GM21825 (cell line): ENCODE results near the gene ART4.

Experiments used
- ATAC-seq: cut with Tn5 transposase; IDR thresholded peaks from one replicate; pipeline ENCODE4 v1.9.1; 2021; ENCODE audit warnings: mild to moderate bottlenecking, moderate library complexity; ENCODE audit not compliant: unreplicated experiment

Gene ART4

GRCh38 chr12:14843425-14843887 is at the start of gene ART4:
TSS of gene ART4 (minus strand) at chr12:14843526. CDS start at chr12:14843113, 413 bp downstream.
- no peak for ATAC-seq

GRCh38 chr12:14892726-14893505 is 49.6 kb upstream of the ART4 start:
- ATAC-seq: no peak

GRCh38 chr12:14890701-14891100 is 47.4 kb upstream of the ART4 start:
- no peak for ATAC-seq

- ATAC-seq: no peak
These were observed 42.9 kb upstream of the ART4 start for GRCh38 chr12:14886271-14886670.

GRCh38 chr12:14885718-14886221 is 42.4 kb upstream of the ART4 start, which contains the start of gene MGP:
TSS of gene MGP (minus strand) at chr12:14885854. CDS start at chr12:14885791, 63 bp downstream.
- no peak for ATAC-seq

GRCh38 chr12:14884458-14884878 is 41.1 kb upstream of the ART4 start:
- ATAC-seq: peak; percentile 98

- ATAC-seq: no peak
These were observed 40.4 kb upstream of the ART4 start for GRCh38 chr12:14883686-14884085.

GRCh38 chr12:14880890-14881453 is 37.6 kb upstream of the ART4 start:
- no peak for ATAC-seq

GRCh38 chr12:14879222-14879933 is 36.1 kb upstream of the ART4 start:
- no peak for ATAC-seq

- ATAC-seq: no peak
These were observed 35.2 kb upstream of the ART4 start for GRCh38 chr12:14878488-14878887.

GRCh38 chr12:14876833-14877232 is 33.5 kb upstream of the ART4 start:
- no peak for ATAC-seq

GRCh38 chr12:14874882-14875281 is 31.6 kb upstream of the ART4 start:
- no peak for ATAC-seq

- no peak for ATAC-seq
These were observed 30.3 kb upstream of the ART4 start for GRCh38 chr12:14873440-14874185.

- no peak for ATAC-seq
These were observed 28.6 kb upstream of the ART4 start for GRCh38 chr12:14871886-14872285.

- no peak for ATAC-seq
These were observed 27.9 kb upstream of the ART4 start for GRCh38 chr12:14871247-14871646.

- ATAC-seq: no peak
These were observed 25.7 kb upstream of the ART4 start for GRCh38 chr12:14868916-14869506.

- no peak for ATAC-seq
These were observed 17.2 kb upstream of the ART4 start for GRCh38 chr12:14860490-14860889.

- no peak for ATAC-seq
These were observed 15.2 kb upstream of the ART4 start for GRCh38 chr12:14858513-14858912.

GRCh38 chr12:14854586-14855183 is 11.4 kb upstream of the ART4 start:
- ATAC-seq: no peak

- no peak for ATAC-seq
These were observed 10.6 kb upstream of the ART4 start for GRCh38 chr12:14853961-14854360.
